Activated T-cell treated with anti-CD3 and anti-CD28 coated beads, Interleukin-2, amount 50 U/mL, for 4 hours (primary cell): ENCODE measurements around the gene TSHZ3. TPM values are rescaled to one million over a fixed set of nuclear protein-coding genes. Genes with fewer than 3 reads are reported as not detected.

ENCODE experiments used
- ATAC-seq, 2 donors: fragments of 200-7000 bp; cut with Tn5 transposase; one replicate each; pipeline ENCODE4 v1.10.0; 2021
- DNase-seq: peaks from one replicate; pipeline ENCODE4 v3.0.0-alpha.2; 2020
- H3K27me3 Mint-ChIP-seq: one replicate; pipeline ENCODE4 v1.8.0; 2021; ENCODE audit warnings: low read depth, mixed read lengths
- H3K36me3 Mint-ChIP-seq: one replicate; pipeline ENCODE4 v1.8.0; 2022; ENCODE audit warnings: mixed read lengths; ENCODE audit not compliant: insufficient read depth
- H3K4me1 Mint-ChIP-seq: one replicate; pipeline ENCODE4 v1.8.0; 2021; ENCODE audit warnings: low read depth, mixed read lengths
- H3K4me3 Mint-ChIP-seq: one replicate; pipeline ENCODE4 v1.8.0; 2021; ENCODE audit warnings: mild to moderate bottlenecking, moderate library complexity, mixed read lengths
- H3K9me3 Mint-ChIP-seq: one replicate; pipeline ENCODE4 v1.8.0; 2021; ENCODE audit warnings: mixed read lengths
- total RNA-seq, 3 donors: library from RNA; stranded (reverse); gene quantifications; one replicate each; pipeline ENCODE4 v1.2.1, GENCODE V29; 2021

Gene TSHZ3
- total RNA-seq, 3 donors from 2014 or later: 0.25 to 0.95 (median 0.63) TPM

- no peak for ATAC-seq
- H3K27me3 Mint-ChIP-seq: peaks cover 2% of the 10 kb centered on the region
- H3K4me3 Mint-ChIP-seq: no peak overlapping the region
- no peaks in the 10 kb centered on the region for H3K4me1 Mint-ChIP-seq
- no peaks in the 10 kb centered on the region for H3K9me3 Mint-ChIP-seq
- no peak for DNase-seq
- no peaks in the 10 kb centered on the region for H3K36me3 Mint-ChIP-seq
Measured at GRCh38 chr19:31318790-31319425, 30.3 kb downstream of the TSHZ3 start.

GRCh38 chr19:31317570-31317969 is 31.7 kb downstream of the TSHZ3 start:
- H3K27me3 Mint-ChIP-seq: peaks cover 2% of the 10 kb centered on the region
- H3K4me1 Mint-ChIP-seq: no peaks in the 10 kb centered on the region
- no peak overlapping the region for H3K4me3 Mint-ChIP-seq
- H3K36me3 Mint-ChIP-seq: no peaks in the 10 kb centered on the region
- no peaks in the 10 kb centered on the region for H3K9me3 Mint-ChIP-seq
- no peak for DNase-seq
- ATAC-seq: no peak

- H3K9me3 Mint-ChIP-seq: no peaks in the 10 kb centered on the region
- DNase-seq (no peak), ATAC-seq (no peak)
- H3K4me1 Mint-ChIP-seq: peaks cover under 1% of the 10 kb centered on the region
- H3K36me3 Mint-ChIP-seq: no peaks in the 10 kb centered on the region
- peaks cover 2% of the 10 kb centered on the region for H3K27me3 Mint-ChIP-seq
- no peak overlapping the region for H3K4me3 Mint-ChIP-seq
Measured at GRCh38 chr19:31317093-31317492, 32.1 kb downstream of the TSHZ3 start.

DNA sequence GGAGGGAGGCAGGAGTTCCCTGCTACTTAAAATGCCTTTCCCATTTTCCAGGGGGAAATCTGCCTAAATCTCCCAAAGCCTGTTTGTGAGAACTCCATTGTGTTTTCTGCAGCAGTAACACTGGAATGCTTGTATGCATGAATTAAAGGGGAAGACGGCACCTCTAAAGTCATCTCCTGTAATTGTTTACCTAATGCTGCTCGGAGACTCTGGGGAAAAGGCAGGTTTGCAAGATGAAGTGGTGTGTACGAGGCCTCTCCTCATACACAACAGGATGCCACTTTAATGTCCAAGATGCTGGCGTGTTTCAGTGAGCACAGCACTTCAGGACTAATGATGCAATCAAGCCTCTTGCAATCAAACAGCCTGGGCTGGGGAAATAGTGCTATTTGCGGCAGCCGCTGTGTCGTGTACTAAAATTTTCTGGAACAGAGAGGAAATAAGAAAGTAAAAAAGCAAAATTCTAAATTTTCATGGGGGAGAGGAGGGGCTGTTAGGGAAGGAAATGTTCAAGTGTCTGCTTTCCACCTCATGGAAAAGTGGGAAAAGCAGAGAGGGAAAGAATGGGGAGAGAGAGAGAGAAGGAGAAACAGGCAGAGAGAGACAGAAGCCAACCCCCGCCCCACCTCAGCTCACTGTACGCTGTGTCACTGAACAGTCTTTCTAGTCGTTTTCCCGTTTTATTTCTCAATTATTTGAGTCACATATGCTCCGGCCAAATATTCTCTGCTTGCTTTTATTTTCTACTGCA is 32.9 kb downstream of the TSHZ3 start:
- Mint-ChIP-seq H3K27me3 (peaks cover 2% of the 10 kb centered on the region), H3K4me1 (peaks cover 3% of the 10 kb centered on the region), H3K36me3 (no peaks in the 10 kb centered on the region), H3K9me3 (no peaks in the 10 kb centered on the region), H3K4me3 (no peak overlapping the region)
- DNase-seq (no peak), ATAC-seq (no peak)

DNA sequence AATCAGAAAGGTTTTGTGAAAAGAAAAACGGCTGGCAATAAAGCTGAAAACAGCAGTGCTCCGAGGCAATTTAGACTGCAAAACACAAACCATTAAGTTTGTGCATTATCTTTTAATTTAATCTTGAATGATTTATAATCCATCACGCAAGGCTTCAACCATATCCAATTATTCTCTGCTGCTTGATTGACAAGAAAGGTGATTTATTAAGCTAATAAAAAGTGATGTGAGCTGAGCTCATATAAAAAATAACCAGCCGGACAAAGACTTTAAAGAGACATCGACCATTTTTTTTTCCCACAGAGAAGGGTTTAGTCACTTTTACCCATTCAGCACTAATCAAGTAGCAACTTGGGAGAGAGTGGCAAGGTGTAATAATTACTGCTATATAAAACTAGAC is 33.6 kb downstream of the TSHZ3 start:
- DNase-seq (no peak), ATAC-seq (no peak)
- Mint-ChIP-seq H3K4me3 (no peak overlapping the region), H3K9me3 (no peaks in the 10 kb centered on the region), H3K4me1 (peaks cover 3% of the 10 kb centered on the region), H3K27me3 (peaks cover 2% of the 10 kb centered on the region), H3K36me3 (no peaks in the 10 kb centered on the region)

- ATAC-seq (no peak), DNase-seq (no peak)
- Mint-ChIP-seq H3K4me3 (no peak overlapping the region), H3K4me1 (peaks cover 3% of the 10 kb centered on the region), H3K36me3 (no peaks in the 10 kb centered on the region), H3K27me3 (peaks cover 2% of the 10 kb centered on the region), H3K9me3 (no peaks in the 10 kb centered on the region)
Measured at GRCh38 chr19:31314849-31315629, 34.2 kb downstream of the TSHZ3 start.

- Mint-ChIP-seq H3K9me3 (no peaks in the 10 kb centered on the region), H3K36me3 (no peaks in the 10 kb centered on the region), H3K4me3 (no peak overlapping the region), H3K4me1 (peaks cover 3% of the 10 kb centered on the region), H3K27me3 (peaks cover 2% of the 10 kb centered on the region)
- ATAC-seq (no peak), DNase-seq (no peak)
Measured at GRCh38 chr19:31314156-31314555, 35.1 kb downstream of the TSHZ3 start.

DNA sequence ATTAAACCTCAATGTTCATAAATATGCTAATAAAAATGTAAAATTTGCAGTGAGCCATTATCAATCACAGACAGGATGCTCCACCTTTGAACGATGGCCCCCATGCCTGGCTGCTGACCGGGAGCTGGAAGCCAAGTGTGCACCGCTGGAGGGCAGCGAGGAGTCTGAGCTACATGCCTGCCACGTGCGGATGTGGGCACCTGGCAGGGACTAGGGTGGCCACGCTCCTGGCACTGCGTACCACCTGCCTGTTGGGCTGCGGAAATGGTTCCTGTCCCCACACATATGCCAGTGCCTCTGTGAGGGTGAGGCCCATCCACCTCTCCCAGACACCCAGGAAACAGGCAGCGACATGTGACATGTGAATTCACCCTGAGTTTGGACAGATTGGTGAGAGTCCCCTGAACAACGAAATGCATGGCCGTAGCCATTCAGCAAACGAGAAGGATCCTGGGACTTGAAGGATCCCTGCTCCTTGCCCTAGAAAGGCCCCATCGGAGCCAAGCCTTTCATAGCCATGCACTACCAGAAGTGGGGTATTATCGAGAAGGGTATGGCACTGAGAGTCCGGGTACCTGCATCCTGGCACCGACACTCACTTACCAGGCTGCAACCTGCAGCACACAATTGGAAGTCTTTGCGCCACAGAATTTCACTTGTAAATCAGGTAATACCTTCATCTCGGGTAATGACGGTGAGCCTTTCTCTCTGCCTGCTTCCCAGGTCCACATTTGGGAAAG is 35.8 kb downstream of the TSHZ3 start:
- H3K36me3 Mint-ChIP-seq: no peaks in the 10 kb centered on the region
- H3K4me1 Mint-ChIP-seq: peaks cover 3% of the 10 kb centered on the region
- no peak for ATAC-seq
- H3K27me3 Mint-ChIP-seq: no peaks in the 10 kb centered on the region
- H3K9me3 Mint-ChIP-seq: no peaks in the 10 kb centered on the region
- no peak overlapping the region for H3K4me3 Mint-ChIP-seq
- DNase-seq: no peak

DNA sequence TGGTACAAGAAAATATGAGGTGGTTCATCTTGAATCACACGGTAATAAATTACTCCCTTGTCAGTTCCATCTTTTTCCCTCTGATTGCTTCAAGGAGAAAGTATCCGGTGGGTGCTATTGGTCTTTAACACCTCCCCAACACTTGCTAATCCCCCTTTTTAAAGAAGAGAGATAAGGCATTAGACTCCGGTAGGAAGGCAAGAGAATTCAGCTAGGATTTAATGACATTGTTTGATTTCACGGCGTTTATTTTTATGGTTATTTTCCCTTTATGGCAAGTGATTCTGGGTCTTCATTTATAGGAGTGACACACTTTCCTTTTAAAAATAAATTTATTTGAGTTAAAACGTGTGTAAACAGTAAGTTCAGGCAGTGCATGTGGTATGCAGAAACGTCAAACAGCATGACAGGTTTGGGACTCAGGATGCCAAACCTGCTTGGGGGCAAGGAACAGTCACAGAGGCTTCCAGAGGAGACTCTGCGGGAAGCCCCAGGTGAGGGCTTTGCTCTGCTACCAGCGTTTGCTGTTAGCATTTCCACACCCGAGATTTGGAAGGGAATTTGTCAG is 36.5 kb downstream of the TSHZ3 start:
- no peak for DNase-seq
- no peaks in the 10 kb centered on the region for H3K36me3 Mint-ChIP-seq
- H3K9me3 Mint-ChIP-seq: no peaks in the 10 kb centered on the region
- H3K4me1 Mint-ChIP-seq: peaks cover 3% of the 10 kb centered on the region
- no peak overlapping the region for H3K4me3 Mint-ChIP-seq
- H3K27me3 Mint-ChIP-seq: no peaks in the 10 kb centered on the region
- no peak for ATAC-seq

- ATAC-seq: no peak
- H3K4me1 Mint-ChIP-seq: peaks cover 3% of the 10 kb centered on the region
Measured at GRCh38 chr19:31312009-31312676, 37.1 kb downstream of the TSHZ3 start.

GRCh38 chr19:31310432-31311133 is 38.7 kb downstream of the TSHZ3 start:
- peaks cover 3% of the 10 kb centered on the region for H3K4me1 Mint-ChIP-seq
- H3K9me3 Mint-ChIP-seq: no peaks in the 10 kb centered on the region

More at GRCh38 chr19:31312009-31312676, 37.1 kb downstream of the TSHZ3 start:
- no peaks in the 10 kb centered on the region for H3K36me3 Mint-ChIP-seq
- H3K4me3 Mint-ChIP-seq: no peak overlapping the region
- no peaks in the 10 kb centered on the region for H3K27me3 Mint-ChIP-seq
- DNase-seq: no peak
- H3K9me3 Mint-ChIP-seq: no peaks in the 10 kb centered on the region

DNA sequence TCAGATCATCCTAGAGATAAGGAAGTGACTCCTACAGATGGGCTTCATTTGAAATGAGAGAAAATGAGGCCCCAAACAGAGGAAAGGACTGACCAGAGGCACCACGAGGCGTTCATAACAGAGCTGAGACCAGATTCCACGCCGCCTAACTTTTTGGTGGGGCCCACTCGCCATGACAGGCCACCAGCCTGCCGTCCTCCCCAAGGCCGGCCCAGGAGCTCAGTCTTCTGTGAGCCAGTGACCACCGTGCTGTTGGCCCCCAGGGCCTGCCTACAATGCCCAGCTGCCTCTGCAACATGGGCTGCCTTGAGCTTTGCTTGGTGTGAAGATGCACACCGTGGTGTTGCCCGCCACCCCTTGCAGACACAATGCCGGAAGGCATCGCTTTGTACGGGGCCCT is 40.5 kb downstream of the TSHZ3 start:
- Mint-ChIP-seq H3K4me1 (peaks cover 5% of the 10 kb centered on the region), H3K27me3 (no peaks in the 10 kb centered on the region), H3K36me3 (no peaks in the 10 kb centered on the region), H3K4me3 (no peak overlapping the region), H3K9me3 (no peaks in the 10 kb centered on the region)
- no peak for DNase-seq
- no peak for ATAC-seq

More at GRCh38 chr19:31310432-31311133, 38.7 kb downstream of the TSHZ3 start:
- Mint-ChIP-seq H3K27me3 (no peaks in the 10 kb centered on the region), H3K36me3 (no peaks in the 10 kb centered on the region), H3K4me3 (no peak overlapping the region)
- DNase-seq (no peak), ATAC-seq (no peak)

- Mint-ChIP-seq H3K36me3 (no peaks in the 10 kb centered on the region), H3K4me1 (peaks cover 5% of the 10 kb centered on the region), H3K4me3 (no peak overlapping the region), H3K27me3 (no peaks in the 10 kb centered on the region), H3K9me3 (no peaks in the 10 kb centered on the region)
- DNase-seq (no peak), ATAC-seq (no peak)
Measured at GRCh38 chr19:31307071-31307669, 42.1 kb downstream of the TSHZ3 start.
